ENCODE results near the gene CREB5.

The CREB5 gene

DNA sequence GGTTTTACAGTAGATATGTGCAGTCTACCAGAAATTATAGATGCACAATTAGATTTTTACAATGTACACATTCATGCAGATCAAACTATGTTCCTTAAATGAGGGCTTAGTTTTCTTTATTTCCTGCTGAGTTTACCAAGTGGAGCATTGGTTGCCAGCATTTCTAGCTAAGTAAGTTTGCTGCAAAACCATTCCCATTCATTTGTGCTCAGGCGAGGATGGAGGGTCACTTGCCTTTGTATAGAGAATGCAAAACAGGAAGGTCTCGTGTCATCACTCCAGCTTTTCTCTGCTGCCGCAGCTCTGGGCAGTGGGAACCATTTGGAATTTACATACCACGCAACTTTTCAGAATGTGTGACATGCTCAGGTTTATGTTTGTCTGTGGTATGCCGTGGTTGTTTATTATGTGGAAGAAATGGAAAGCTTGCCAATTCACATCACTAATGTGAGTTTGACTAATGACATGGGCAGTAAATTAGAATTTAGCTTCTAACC, 347.2 kb downstream of the CREB5 start:
- Histone ChIP-seq H3K36me3 (ENCODE audit: control insufficient read depth, insufficient read depth, low read length) (no peaks in the 10 kb centered on the region), H3K9ac (ENCODE audit: low read length) (no peak overlapping the region), H3K27me3 (ENCODE audit: control insufficient read depth, insufficient read depth, low read length) (no peaks in the 10 kb centered on the region), H3K4me1 (ENCODE audit: control insufficient read depth, insufficient read depth, low read length) (no peaks in the 10 kb centered on the region; the same call in 1 of the 2 replicates), H3K4me3 (ENCODE audit: low read depth, low read length) (no peak overlapping the region), H3K27ac (ENCODE audit: low read depth, low read length) (no peak overlapping the region), H3K9me3 (ENCODE audit: control insufficient read depth, insufficient read depth, low read depth, low read length) (no peaks in the 10 kb centered on the region)

DNA sequence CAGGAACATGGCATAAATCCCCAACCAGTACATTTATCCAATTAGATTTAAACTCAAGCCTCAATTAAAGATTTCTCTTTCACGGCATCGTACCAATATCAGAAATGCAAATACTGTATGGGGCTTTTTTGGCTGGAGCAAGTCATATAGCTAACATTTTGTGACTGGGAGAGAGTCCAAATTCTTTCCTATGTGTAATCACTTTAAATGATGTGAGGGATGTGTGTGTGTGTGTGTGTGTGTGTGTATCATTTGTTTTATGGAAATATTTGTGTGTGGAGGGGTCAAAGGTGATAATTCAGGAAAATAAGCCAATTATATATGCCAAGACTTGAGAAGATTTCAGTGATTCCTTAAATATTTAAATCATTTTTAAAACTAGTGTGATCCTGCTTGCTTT, 349.2 kb downstream of the CREB5 start:
- Histone ChIP-seq H3K4me1 (ENCODE audit: control insufficient read depth, insufficient read depth, low read length) (no peaks in the 10 kb centered on the region; the same call in 1 of the 2 replicates), H3K4me3 (ENCODE audit: low read depth, low read length) (no peak overlapping the region), H3K9me3 (ENCODE audit: control insufficient read depth, insufficient read depth, low read depth, low read length) (no peaks in the 10 kb centered on the region), H3K9ac (ENCODE audit: low read length) (no peak overlapping the region), H3K27me3 (ENCODE audit: control insufficient read depth, insufficient read depth, low read length) (no peaks in the 10 kb centered on the region), H3K27ac (ENCODE audit: low read depth, low read length) (no peak overlapping the region), H3K36me3 (ENCODE audit: control insufficient read depth, insufficient read depth, low read length) (no peaks in the 10 kb centered on the region)

- Histone ChIP-seq H3K9ac (ENCODE audit: low read length) (no peak overlapping the region), H3K27me3 (ENCODE audit: control insufficient read depth, insufficient read depth, low read length) (no peaks in the 10 kb centered on the region), H3K4me3 (ENCODE audit: low read depth, low read length) (no peak overlapping the region), H3K27ac (ENCODE audit: low read depth, low read length) (no peak overlapping the region), H3K36me3 (ENCODE audit: control insufficient read depth, insufficient read depth, low read length) (no peaks in the 10 kb centered on the region), H3K9me3 (ENCODE audit: control insufficient read depth, insufficient read depth, low read depth, low read length) (no peaks in the 10 kb centered on the region), H3K4me1 (ENCODE audit: control insufficient read depth, insufficient read depth, low read length) (no peaks in the 10 kb centered on the region; the same call in 1 of the 2 replicates)
Observed at GRCh38 chr7:28762651-28763050, 350.3 kb downstream of the CREB5 start.

GRCh38 chr7:28766359-28766758, 354.0 kb downstream of the CREB5 start:
- no peaks in the 10 kb centered on the region for H3K9me3 ChIP-seq (ENCODE audit: control insufficient read depth, insufficient read depth, low read depth, low read length)
- no peaks in the 10 kb centered on the region for H3K27me3 ChIP-seq (ENCODE audit: control insufficient read depth, insufficient read depth, low read length)
- no peak overlapping the region for H3K9ac ChIP-seq (ENCODE audit: low read length)
- H3K27ac ChIP-seq (ENCODE audit: low read depth, low read length) = no peak overlapping the region
- peaks cover 3% of the 10 kb centered on the region; the same call in 1 of the 2 replicates for H3K4me1 ChIP-seq (ENCODE audit: control insufficient read depth, insufficient read depth, low read length)
- no peak overlapping the region for H3K4me3 ChIP-seq (ENCODE audit: low read depth, low read length)
- H3K36me3 ChIP-seq (ENCODE audit: control insufficient read depth, insufficient read depth, low read length) = no peaks in the 10 kb centered on the region

DNA sequence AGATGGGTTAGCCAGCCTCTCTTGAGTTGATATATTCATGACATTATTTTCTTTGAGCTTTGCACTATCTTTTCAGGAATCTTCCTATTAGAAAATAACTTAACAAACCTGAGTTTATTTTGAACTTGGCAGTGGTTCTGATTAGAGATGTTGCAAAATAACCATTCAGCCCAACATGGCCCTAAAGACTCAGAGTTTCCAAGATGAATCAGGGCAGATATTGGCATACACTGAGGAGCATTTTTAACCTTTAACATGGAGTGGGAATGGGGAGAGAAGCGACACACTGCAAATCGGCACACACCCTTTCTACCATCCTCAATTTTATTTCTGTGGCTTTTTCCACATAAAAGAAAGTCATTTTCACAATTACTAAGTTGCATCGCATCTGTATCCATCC, 355.0 kb downstream of the CREB5 start:
- H3K4me1 ChIP-seq (ENCODE audit: control insufficient read depth, insufficient read depth, low read length) = peaks cover 3% of the 10 kb centered on the region; the same call in 1 of the 2 replicates
- H3K4me3 ChIP-seq (ENCODE audit: low read depth, low read length) = no peak overlapping the region
- no peaks in the 10 kb centered on the region for H3K36me3 ChIP-seq (ENCODE audit: control insufficient read depth, insufficient read depth, low read length)
- no peaks in the 10 kb centered on the region for H3K27me3 ChIP-seq (ENCODE audit: control insufficient read depth, insufficient read depth, low read length)
- no peaks in the 10 kb centered on the region for H3K9me3 ChIP-seq (ENCODE audit: control insufficient read depth, insufficient read depth, low read depth, low read length)
- H3K27ac ChIP-seq (ENCODE audit: low read depth, low read length) = no peak overlapping the region
- H3K9ac ChIP-seq (ENCODE audit: low read length) = no peak overlapping the region

DNA sequence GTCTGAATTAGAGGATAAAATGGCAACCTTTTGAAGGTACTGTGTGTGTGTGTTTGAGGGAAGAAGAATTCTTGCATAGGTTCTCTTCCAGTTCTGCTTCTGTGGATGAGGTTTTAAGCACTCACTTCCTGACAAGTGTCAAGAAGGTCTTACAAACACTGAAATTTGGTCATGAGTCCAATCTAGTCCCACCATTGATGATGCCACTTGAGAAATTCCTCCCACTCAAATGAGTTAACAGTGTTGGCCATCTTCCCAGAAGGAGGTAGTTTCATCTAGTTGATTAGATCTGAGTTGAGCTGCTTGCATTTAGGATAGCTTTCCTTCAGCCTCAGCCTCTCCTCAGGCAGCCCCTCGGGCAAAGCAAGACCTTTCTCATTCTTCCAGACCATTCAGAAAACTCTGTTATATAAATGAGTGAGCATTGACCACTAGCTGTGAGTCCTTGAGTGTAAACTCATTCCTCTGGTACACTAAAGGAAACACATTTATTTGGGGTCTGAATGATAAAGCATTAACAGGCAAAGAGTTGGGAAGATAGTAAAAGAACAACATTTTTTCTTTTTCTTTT, 356.3 kb downstream of the CREB5 start:
- no peaks in the 10 kb centered on the region for H3K27me3 ChIP-seq (ENCODE audit: control insufficient read depth, insufficient read depth, low read length)
- no peaks in the 10 kb centered on the region for H3K36me3 ChIP-seq (ENCODE audit: control insufficient read depth, insufficient read depth, low read length)
- H3K27ac ChIP-seq (ENCODE audit: low read depth, low read length) = no peak overlapping the region
- no peak overlapping the region for H3K9ac ChIP-seq (ENCODE audit: low read length)
- H3K4me1 ChIP-seq (ENCODE audit: control insufficient read depth, insufficient read depth, low read length) = peaks cover 3% of the 10 kb centered on the region; the same call in 1 of the 2 replicates
- H3K9me3 ChIP-seq (ENCODE audit: control insufficient read depth, insufficient read depth, low read depth, low read length) = no peaks in the 10 kb centered on the region
- H3K4me3 ChIP-seq (ENCODE audit: low read depth, low read length) = no peak overlapping the region

GRCh38 chr7:28771906-28772622, 359.7 kb downstream of the CREB5 start:
- Histone ChIP-seq H3K27me3 (ENCODE audit: control insufficient read depth, insufficient read depth, low read length) (no peaks in the 10 kb centered on the region), H3K4me1 (ENCODE audit: control insufficient read depth, insufficient read depth, low read length) (peaks cover 3% of the 10 kb centered on the region; the same call in 1 of the 2 replicates), H3K27ac (ENCODE audit: low read depth, low read length) (no peak overlapping the region), H3K4me3 (ENCODE audit: low read depth, low read length) (no peak overlapping the region), H3K9ac (ENCODE audit: low read length) (no peak overlapping the region), H3K9me3 (ENCODE audit: control insufficient read depth, insufficient read depth, low read depth, low read length) (no peaks in the 10 kb centered on the region), H3K36me3 (ENCODE audit: control insufficient read depth, insufficient read depth, low read length) (no peaks in the 10 kb centered on the region)

GRCh38 chr7:28773423-28774145, 361.3 kb downstream of the CREB5 start:
- peaks cover 3% of the 10 kb centered on the region; the same call in 1 of the 2 replicates for H3K4me1 ChIP-seq (ENCODE audit: control insufficient read depth, insufficient read depth, low read length)
- no peaks in the 10 kb centered on the region for H3K36me3 ChIP-seq (ENCODE audit: control insufficient read depth, insufficient read depth, low read length)
- H3K9ac ChIP-seq (ENCODE audit: low read length) = no peak overlapping the region
- H3K9me3 ChIP-seq (ENCODE audit: control insufficient read depth, insufficient read depth, low read depth, low read length) = no peaks in the 10 kb centered on the region
- H3K4me3 ChIP-seq (ENCODE audit: low read depth, low read length) = no peak overlapping the region
- H3K27ac ChIP-seq (ENCODE audit: low read depth, low read length) = no peak overlapping the region
- H3K27me3 ChIP-seq (ENCODE audit: control insufficient read depth, insufficient read depth, low read length) = no peaks in the 10 kb centered on the region

DNA sequence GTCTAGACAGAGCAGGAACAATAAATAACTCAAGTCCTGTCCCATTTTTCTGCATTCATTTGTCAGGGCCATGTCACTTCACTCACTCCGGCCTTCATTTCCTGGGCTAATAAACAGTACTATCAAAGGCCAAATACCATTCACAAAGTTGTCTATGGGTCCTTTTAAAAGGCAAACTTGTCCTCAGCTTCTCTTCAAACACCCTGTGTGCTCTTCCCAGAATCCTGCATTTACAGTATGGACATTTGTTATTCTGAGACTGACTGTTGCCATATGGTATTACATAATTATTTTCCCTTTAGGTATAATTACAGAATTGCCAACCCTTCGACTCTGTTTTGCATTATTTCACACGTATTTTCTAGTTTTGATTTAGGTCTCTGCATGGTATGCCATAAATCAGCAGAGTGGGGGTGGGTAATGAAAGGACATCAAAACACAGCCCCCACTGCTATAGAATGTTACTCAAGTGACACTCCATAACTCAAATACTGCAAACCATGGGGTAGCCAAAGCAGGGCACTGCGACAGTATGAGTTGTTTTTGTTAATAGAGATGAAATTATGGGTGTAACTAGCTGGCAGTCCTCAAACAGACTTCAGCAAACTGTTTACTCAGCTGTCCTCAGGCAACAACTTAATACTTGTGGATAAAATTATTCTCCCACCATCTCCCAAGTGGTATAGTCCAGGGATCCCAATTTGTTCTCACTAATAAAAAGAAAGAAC, 362.1 kb downstream of the CREB5 start:
- Histone ChIP-seq H3K4me1 (ENCODE audit: control insufficient read depth, insufficient read depth, low read length) (no peaks in the 10 kb centered on the region), H3K9me3 (ENCODE audit: control insufficient read depth, insufficient read depth, low read depth, low read length) (no peaks in the 10 kb centered on the region), H3K36me3 (ENCODE audit: control insufficient read depth, insufficient read depth, low read length) (no peaks in the 10 kb centered on the region), H3K27ac (ENCODE audit: low read depth, low read length) (no peak overlapping the region), H3K4me3 (ENCODE audit: low read depth, low read length) (no peak overlapping the region), H3K27me3 (ENCODE audit: control insufficient read depth, insufficient read depth, low read length) (no peaks in the 10 kb centered on the region), H3K9ac (ENCODE audit: low read length) (no peak overlapping the region)

GRCh38 chr7:28776463-28777157, 364.3 kb downstream of the CREB5 start:
- Histone ChIP-seq H3K9ac (ENCODE audit: low read length) (no peak overlapping the region), H3K4me3 (ENCODE audit: low read depth, low read length) (no peak overlapping the region), H3K27ac (ENCODE audit: low read depth, low read length) (no peak overlapping the region), H3K36me3 (ENCODE audit: control insufficient read depth, insufficient read depth, low read length) (no peaks in the 10 kb centered on the region), H3K4me1 (ENCODE audit: control insufficient read depth, insufficient read depth, low read length) (no peaks in the 10 kb centered on the region), H3K9me3 (ENCODE audit: control insufficient read depth, insufficient read depth, low read depth, low read length) (no peaks in the 10 kb centered on the region), H3K27me3 (ENCODE audit: control insufficient read depth, insufficient read depth, low read length) (no peaks in the 10 kb centered on the region)

Data from HUES6 (cell line).